ENCODE results near the gene CPT1C. TPM values are rescaled to one million over a fixed set of nuclear protein-coding genes. Genes with fewer than 3 reads are reported as not detected.

Gene CPT1C
- total RNA-seq, 1 experiment from 2014 or later: 2.5 TPM

GRCh38 chr19:49755956-49756355 lies 65.0 kb downstream of the CPT1C start:
- no peak for DNase-seq (ENCODE audit: low read depth)

- peak; percentile 66 for DNase-seq (ENCODE audit: low read depth)
These were observed 67.4 kb downstream of the CPT1C start for GRCh38 chr19:49758292-49758691.

- DNase-seq (ENCODE audit: low read depth): no peak
These were observed 70.3 kb downstream of the CPT1C start for GRCh38 chr19:49761249-49761624.

- DNase-seq (ENCODE audit: low read depth): peak; percentile 26
These were observed 70.9 kb downstream of the CPT1C start for GRCh38 chr19:49761625-49762311.

GRCh38 chr19:49763230-49763629 lies 72.3 kb downstream of the CPT1C start, which contains the start of gene TSKS:
TSS of gene TSKS (minus strand) at chr19:49763306. CDS start at chr19:49763247, 59 bp downstream.
- no peak for DNase-seq (ENCODE audit: low read depth)

Other genes starting within 250 kb of the CPT1C start
- 0.46 TPM in 1 of 2 replicates, not detected in the other for gene SLC17A7, start 249.6 kb upstream of the CPT1C start, total RNA-seq (2014; rRNA removed)
- 81.1 and 90.7 TPM in 2 replicates for gene PIH1D1, start 239.3 kb upstream of the CPT1C start, total RNA-seq (2014; rRNA removed)
- gene ALDH16A1, start 237.9 kb upstream of the CPT1C start, total RNA-seq (2014; rRNA removed): 34.8 and 42.6 TPM in 2 replicates
- gene FLT3LG, start 216.9 kb upstream of the CPT1C start, total RNA-seq (2014; rRNA removed): 2.6 and 4.6 TPM in 2 replicates
- 1,577 and 2,027 TPM in 2 replicates for gene RPL13A, start 203.5 kb upstream of the CPT1C start, total RNA-seq (2014; rRNA removed)
- gene RPS11, start 194.7 kb upstream of the CPT1C start, total RNA-seq (2014; rRNA removed): 2,307 and 2,635 TPM in 2 replicates
- gene FCGRT, start 178.5 kb upstream of the CPT1C start, total RNA-seq (2014; rRNA removed): 95.6 and 96.2 TPM in 2 replicates
- gene RCN3, start 163.1 kb upstream of the CPT1C start, total RNA-seq (2014; rRNA removed): 234 and 287 TPM in 2 replicates
- gene NOSIP, start 110.6 kb upstream of the CPT1C start, total RNA-seq (2014; rRNA removed): 75.2 and 76.8 TPM in 2 replicates
- 0.29 and 0.38 TPM in 2 replicates for gene PRRG2, start 109.8 kb upstream of the CPT1C start, total RNA-seq (2014; rRNA removed)
- 3.8 and 5.5 TPM in 2 replicates for gene PRR12, start 99.9 kb upstream of the CPT1C start, total RNA-seq (2014; rRNA removed)
- gene RRAS, start 51.0 kb upstream of the CPT1C start, total RNA-seq (2014; rRNA removed): 61.3 and 65.3 TPM in 2 replicates
- gene SCAF1, start 48.9 kb upstream of the CPT1C start, total RNA-seq (2014; rRNA removed): 23.9 and 24.8 TPM in 2 replicates
- gene IRF3, start 25.3 kb upstream of the CPT1C start, total RNA-seq (2014; rRNA removed): 55.0 and 62.7 TPM in 2 replicates
- 25.6 and 25.7 TPM in 2 replicates for gene BCL2L12, start 25.2 kb upstream of the CPT1C start, total RNA-seq (2014; rRNA removed)
- 342 and 345 TPM in 2 replicates for gene PRMT1, start 13.8 kb upstream of the CPT1C start, total RNA-seq (2014; rRNA removed)
- gene ADM5, start 1.5 kb upstream of the CPT1C start, total RNA-seq (2014; rRNA removed): 1.2 TPM in 2 replicates
- gene TSKS, start 72.2 kb downstream of the CPT1C start, total RNA-seq (2014; rRNA removed): not detected in 2 replicates
- gene AP2A1, start 75.9 kb downstream of the CPT1C start, total RNA-seq (2014; rRNA removed): 103 and 107 TPM in 2 replicates
- gene FUZ, start 122.2 kb downstream of the CPT1C start, total RNA-seq (2014; rRNA removed): 27.6 and 29.3 TPM in 2 replicates
- gene MED25, start 127.2 kb downstream of the CPT1C start, total RNA-seq (2014; rRNA removed): 19.0 and 23.1 TPM in 2 replicates
- gene PTOV1, start 160.0 kb downstream of the CPT1C start, total RNA-seq (2014; rRNA removed): 93.5 and 109 TPM in 2 replicates
- gene PNKP, start 176.5 kb downstream of the CPT1C start, total RNA-seq (2014; rRNA removed): 51.3 and 51.6 TPM in 2 replicates
- 17.1 and 20.7 TPM in 2 replicates for gene AKT1S1, start 186.2 kb downstream of the CPT1C start, total RNA-seq (2014; rRNA removed)
- 7.5 and 9.8 TPM in 2 replicates for gene TBC1D17, start 186.6 kb downstream of the CPT1C start, total RNA-seq (2014; rRNA removed)
- gene IL4I1, start 205.8 kb downstream of the CPT1C start, total RNA-seq (2014; rRNA removed): 0.34 TPM in 1 of 2 replicates, not detected in the other
- gene ATF5, start 238.1 kb downstream of the CPT1C start, total RNA-seq (2014; rRNA removed): 14.1 and 14.7 TPM in 2 replicates
- 73.7 and 74.5 TPM in 2 replicates for gene NUP62, start 238.4 kb downstream of the CPT1C start, total RNA-seq (2014; rRNA removed)

Data from LHCN-M2 (cell line).